HG02973 (cell line): ENCODE results near the gene OR2AT4.

ENCODE experiments used
- ATAC-seq: cut with Tn5 transposase; IDR thresholded peaks from one replicate; pipeline ENCODE4 v1.9.1; 2021; ENCODE audit warnings: moderate library complexity; ENCODE audit not compliant: unreplicated experiment

OR2AT4 gene

DNA sequence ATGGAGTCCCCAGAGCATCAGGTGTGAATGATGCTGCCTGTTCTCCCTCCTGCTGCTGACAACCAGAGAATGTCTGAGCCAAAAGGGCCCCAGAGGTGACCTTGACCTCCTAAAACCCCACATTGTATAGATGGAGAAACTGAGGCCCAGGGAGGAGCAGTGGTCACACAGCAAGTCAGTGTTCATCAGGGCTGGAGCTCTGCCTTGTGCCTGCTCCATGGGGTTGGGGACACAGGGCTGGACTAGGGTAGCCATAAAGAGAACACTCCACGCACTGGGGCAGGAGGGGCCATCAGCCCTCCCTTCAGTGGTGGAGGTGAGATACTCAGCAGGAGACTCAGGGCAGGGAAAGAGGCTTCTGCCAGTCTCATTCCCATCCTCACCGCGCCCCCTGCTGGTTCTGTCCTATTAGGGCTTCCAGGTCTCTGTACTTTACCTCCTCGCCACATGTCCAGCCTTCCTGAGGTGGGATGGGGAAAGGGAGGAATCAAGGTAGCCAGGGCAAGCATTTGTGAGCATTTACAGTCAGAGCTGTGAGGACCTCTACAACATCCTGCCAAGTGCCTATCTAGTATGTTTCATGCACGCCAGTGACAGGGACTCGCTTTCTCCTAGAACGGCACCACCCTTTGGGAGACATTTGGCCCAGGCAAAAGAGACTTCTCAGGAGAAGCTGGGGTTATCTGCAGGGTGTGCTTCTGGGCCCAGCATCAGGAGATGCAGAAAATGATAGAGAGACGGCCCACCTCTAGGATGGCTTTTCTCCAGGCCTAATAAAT, 64.7 kb downstream of the OR2AT4 start:
- ATAC-seq = no peak
